ENCODE measurements around the gene TMEM40. TPM values are rescaled to one million over a fixed set of nuclear protein-coding genes. Genes with fewer than 3 reads are reported as not detected.
A peak's percentile ranks its signal among the peaks of the same experiment; 100 is the strongest.
"Not testable (repeated sequence)": the region's sequence is repeated elsewhere in the genome, so short reads cannot be mapped to it uniquely, and the experiment has no call there.

The TMEM40 gene
- total RNA-seq, 4 donors from 2014 or later, result not detected

- DNase-seq (ENCODE audit: low spot score) (no peak), ATAC-seq (ENCODE audit: low FRiP score) (no peak)
Observed at GRCh38 chr3:12798559-12799179, 39.6 kb upstream of the TMEM40 start.

GRCh38 chr3:12797892-12798558, 39.0 kb upstream of the TMEM40 start:
- no peak for TF ChIP-seq CTCF (IDR thresholded peaks at IDR 0.05)
- ATAC-seq (ENCODE audit: low FRiP score) (no peak), DNase-seq (ENCODE audit: low spot score) (no peak)

More at GRCh38 chr3:12798559-12799179, 39.6 kb upstream of the TMEM40 start:
- TF ChIP-seq CTCF (IDR thresholded peaks at IDR 0.05), result no peak

- DNase-seq (ENCODE audit: low spot score) (no peak), ATAC-seq (ENCODE audit: low FRiP score) (no peak)
- TF ChIP-seq CTCF (IDR thresholded peaks at IDR 0.05), result no peak
Observed at GRCh38 chr3:12797124-12797891, 38.2 kb upstream of the TMEM40 start.

GRCh38 chr3:12796171-12797123, 37.4 kb upstream of the TMEM40 start, which contains the start of gene CAND2:
Gene CAND2 (plus strand): TSS chr3:12796680. CDS start chr3:12796721, 41 bp downstream.
- no peak for TF ChIP-seq CTCF (IDR thresholded peaks at IDR 0.05)
- DNase-seq (ENCODE audit: low spot score) (no peak), ATAC-seq (ENCODE audit: low FRiP score) (peak; percentile 67)

- ATAC-seq (ENCODE audit: low FRiP score) (no peak), DNase-seq (ENCODE audit: low spot score) (no peak)
- TF ChIP-seq CTCF (IDR thresholded peaks at IDR 0.05), result no peak
Observed at GRCh38 chr3:12793701-12794100, 34.6 kb upstream of the TMEM40 start.

GRCh38 chr3:12791430-12791829, 32.4 kb upstream of the TMEM40 start:
- no peak for ATAC-seq (ENCODE audit: low FRiP score)
- no peak for DNase-seq (ENCODE audit: low spot score)
- TF ChIP-seq CTCF (IDR thresholded peaks at IDR 0.05), result no peak

- not testable (repeated sequence) for ATAC-seq (ENCODE audit: low FRiP score); DNase-seq (ENCODE audit: low spot score)
Observed at GRCh38 chr3:12787967-12788690, 29.1 kb upstream of the TMEM40 start.

- ATAC-seq (ENCODE audit: low FRiP score); DNase-seq (ENCODE audit: low spot score): not testable (repeated sequence)
Observed at GRCh38 chr3:12787346-12787745, 28.3 kb upstream of the TMEM40 start.
